GM18858 (cell line): ENCODE measurements around the gene SMAD6.

Experiments used
- ATAC-seq: cut with Tn5 transposase; IDR thresholded peaks from one replicate; pipeline ENCODE4 v1.9.1; 2021; ENCODE audit not compliant: unreplicated experiment

Gene SMAD6

GRCh38 chr15:66773129-66773873 lies 71.3 kb downstream of the SMAD6 start:
- ATAC-seq, result no peak

- ATAC-seq, result no peak
Observed at GRCh38 chr15:66774001-66774814, 72.2 kb downstream of the SMAD6 start.

- ATAC-seq, result no peak
Observed at GRCh38 chr15:66775127-66776105, 73.4 kb downstream of the SMAD6 start.

DNA sequence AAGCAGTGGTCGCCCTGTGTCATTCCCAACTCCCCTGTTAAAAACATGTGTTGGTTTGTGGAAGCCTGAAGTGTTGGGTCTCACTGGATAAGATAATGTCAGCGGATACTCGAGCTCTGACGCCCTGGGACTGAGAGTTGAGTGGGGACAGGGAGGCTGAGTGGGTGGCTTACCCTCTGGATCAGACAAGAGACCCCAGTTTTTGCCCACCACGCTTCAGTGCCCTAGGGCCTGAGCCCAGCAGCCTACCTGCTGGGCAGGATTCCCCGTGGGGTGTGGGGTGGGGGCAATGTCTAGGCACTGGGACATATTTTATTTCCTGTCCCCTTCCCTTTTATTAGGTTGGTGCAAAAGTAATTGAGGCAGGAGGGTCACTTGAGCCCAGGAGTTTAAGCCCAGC lies 75.0 kb downstream of the SMAD6 start:
- no peak for ATAC-seq

DNA sequence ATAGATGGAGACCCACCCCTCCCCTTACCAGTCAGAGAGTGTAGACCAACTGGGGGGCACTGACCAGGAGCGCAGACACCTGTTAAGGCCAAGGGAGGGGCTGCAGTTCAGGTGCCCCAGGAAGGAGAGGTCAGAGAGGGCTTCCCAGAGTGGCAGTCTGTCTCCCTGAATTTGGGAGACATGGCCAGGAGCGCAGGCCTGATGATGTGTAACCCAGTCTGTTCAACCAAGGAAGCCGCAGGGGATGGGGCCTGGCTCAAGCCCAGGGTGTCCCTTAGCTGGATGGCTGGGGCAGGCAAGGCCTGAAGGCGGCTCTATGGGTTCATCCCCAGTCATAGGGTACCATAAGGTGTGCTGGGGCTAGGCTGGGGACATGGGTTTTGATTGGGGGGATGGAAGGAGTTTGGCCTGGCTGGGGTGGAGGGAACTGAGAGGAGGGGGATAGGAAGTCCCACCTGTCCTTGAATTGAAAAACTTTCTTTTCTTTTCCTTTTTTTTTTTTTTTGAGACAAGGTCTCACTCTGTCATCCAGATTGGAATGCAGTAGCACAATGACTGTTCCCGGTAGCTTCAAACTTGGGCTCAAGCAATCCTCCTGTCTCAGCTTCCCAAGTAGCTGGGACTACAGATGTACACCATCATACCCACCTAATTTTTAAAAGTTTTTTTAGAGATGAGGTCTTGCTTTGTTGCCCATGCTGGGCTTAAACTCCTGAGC lies 75.7 kb downstream of the SMAD6 start:
- no peak for ATAC-seq

GRCh38 chr15:66778314-66778665 lies 76.3 kb downstream of the SMAD6 start:
- ATAC-seq, result no peak

GRCh38 chr15:66778716-66779115 lies 76.7 kb downstream of the SMAD6 start:
- ATAC-seq, result no peak

DNA sequence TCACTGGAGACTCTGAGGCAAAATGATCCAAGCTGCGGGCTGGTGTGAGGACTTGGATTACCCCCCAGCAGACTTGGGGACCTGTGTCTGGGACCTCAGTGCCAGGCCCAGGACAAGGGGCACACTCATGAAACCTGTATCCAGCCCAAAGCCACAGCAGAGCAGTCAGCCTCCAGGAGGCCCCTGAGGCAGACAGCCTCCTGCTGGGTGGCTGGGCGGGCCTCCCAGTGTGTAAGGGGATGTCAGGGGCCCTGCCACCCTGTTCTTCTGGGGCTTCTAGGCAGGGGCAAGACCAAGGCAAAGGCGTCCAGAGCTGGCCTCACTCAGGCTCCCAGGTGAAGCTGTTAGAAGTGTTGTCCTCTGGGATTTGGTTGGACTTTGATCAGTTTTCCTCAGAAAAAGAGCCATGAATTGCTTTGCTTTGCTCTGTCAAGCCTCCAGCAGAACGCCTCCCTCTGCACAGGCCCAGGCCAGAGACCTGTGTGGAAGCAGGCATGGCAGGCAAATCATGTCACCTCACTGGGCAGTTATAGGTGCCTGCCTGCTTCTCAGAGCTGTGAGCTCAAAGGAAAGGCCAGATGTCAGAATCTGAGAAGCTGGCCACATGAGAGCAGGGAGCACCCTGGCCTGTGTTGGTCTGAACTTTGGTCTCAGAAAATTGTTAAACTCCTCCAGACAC lies 77.4 kb downstream of the SMAD6 start:
- no peak for ATAC-seq

DNA sequence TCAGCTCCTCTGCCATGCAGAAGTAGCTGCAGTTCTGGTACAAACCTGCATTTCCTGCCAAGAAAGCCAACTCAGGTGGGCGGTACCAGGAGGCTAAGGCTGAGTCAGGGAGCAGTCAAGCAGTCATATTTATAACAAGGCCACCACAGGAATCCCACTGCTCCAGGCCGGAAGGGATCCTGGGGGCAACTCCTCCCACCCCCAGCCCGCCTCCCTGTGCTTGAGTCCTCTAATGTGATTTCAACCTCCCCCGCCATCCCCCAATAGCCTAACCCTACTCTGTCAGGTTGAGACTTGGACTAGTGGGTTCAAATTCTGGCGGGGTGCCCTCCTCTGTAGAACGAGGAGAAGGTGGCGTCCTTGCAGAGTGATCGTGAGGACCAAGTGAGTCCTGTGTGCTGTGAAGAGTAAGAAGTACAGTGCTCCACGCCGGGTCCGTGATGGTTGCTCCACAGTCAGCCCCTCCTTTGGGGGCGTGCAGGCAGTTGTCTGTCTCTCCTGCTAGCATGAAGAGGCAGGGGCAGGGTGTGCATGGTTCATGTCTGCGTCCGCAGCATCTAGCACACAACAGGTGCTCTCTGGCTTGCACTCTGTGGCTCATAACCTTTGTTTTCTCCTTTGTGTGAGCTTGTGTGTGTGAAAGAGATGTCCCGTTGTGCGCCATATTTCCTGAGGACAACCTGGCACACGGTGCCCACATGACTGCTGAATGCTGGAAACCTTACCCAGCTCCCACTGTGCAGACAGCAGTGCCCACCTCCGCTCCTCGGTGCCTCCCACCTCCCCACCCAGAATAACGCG lies 78.3 kb downstream of the SMAD6 start:
- no peak for ATAC-seq

GRCh38 chr15:66780973-66781718 lies 79.1 kb downstream of the SMAD6 start:
- no peak for ATAC-seq

GRCh38 chr15:66782785-66783184 lies 80.7 kb downstream of the SMAD6 start:
- no peak for ATAC-seq

- no peak for ATAC-seq
Observed at GRCh38 chr15:66783314-66783713, 81.3 kb downstream of the SMAD6 start.

DNA sequence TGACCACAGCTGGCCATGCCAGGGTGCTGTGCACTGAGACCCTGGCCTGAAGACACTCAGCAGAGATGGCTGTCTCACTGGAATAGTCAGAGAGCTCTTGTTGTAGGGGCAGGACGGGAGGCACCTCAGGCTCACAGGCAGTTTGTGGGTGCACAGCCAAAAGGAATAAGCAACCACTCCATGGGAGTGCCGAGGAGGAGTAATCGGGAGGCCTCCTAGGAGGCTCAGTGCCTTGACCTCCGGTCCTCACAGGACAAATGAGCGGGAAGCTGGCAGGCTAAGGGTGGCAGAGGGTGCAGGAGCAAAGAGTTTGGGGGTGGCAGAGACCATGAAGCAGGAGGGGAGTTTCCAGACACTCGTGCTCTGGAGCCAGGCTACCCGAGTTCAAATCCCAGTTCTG lies 81.7 kb downstream of the SMAD6 start:
- ATAC-seq, result no peak

GRCh38 chr15:66784174-66784573 lies 82.1 kb downstream of the SMAD6 start:
- ATAC-seq, result no peak

- no peak for ATAC-seq
Observed at GRCh38 chr15:66785637-66786036, 83.6 kb downstream of the SMAD6 start.

- ATAC-seq, result no peak
Observed at GRCh38 chr15:66786222-66786621, 84.2 kb downstream of the SMAD6 start.

GRCh38 chr15:66786708-66787488 lies 84.9 kb downstream of the SMAD6 start:
- ATAC-seq, result no peak

GRCh38 chr15:66787489-66787871 lies 85.4 kb downstream of the SMAD6 start:
- no peak for ATAC-seq
